HL-60 (cell line): ENCODE data around the gene C15orf62.

Source experiments
- DNase-seq, 2 experiments: peaks; one replicate each; pipeline ENCODE4 v3.0.0-alpha.2; 2010 to 2020; ENCODE audit warnings: low read depth in 1 of 2, low spot score in 1 of 2
- H3K27ac ChIP-seq: fragments of 250-450 bp; sonication (Bioruptor Pico); replicated peaks from 2 replicates; pipeline ENCODE4 v1.5.1; 2020; ENCODE audit warnings: mild to moderate bottlenecking, moderate library complexity
- H3K27me3 ChIP-seq: fragments of 250-450 bp; sonication (Bioruptor Pico); 2 replicates; pipeline ENCODE4 v1.5.1; 2021; ENCODE audit warnings: mild to moderate bottlenecking, moderate library complexity; ENCODE audit not compliant: insufficient read depth, poor library complexity, severe bottlenecking
- H3K4me3 ChIP-seq: replicated peaks from 2 replicates; pipeline ENCODE4 v1.5.1; 2011; ENCODE audit warnings: mild to moderate bottlenecking, control low read depth, low read length; ENCODE audit not compliant: insufficient read depth
- CTCF ChIP-seq: IDR thresholded peaks from one replicate; pipeline ENCODE4 v1.5.1; 2011; ENCODE audit warnings: low read length, control low read depth, inconsistent platforms; ENCODE audit not compliant: insufficient read depth
- GABPA ChIP-seq: IDR thresholded peaks from 2 replicates; pipeline ENCODE4 v1.6.1; 2012; ENCODE audit warnings: low read depth
- POLR2AphosphoS5 ChIP-seq: IDR thresholded peaks from 2 replicates; pipeline ENCODE4 v1.6.1; 2012; ENCODE audit warnings: low read depth
- REST ChIP-seq: IDR thresholded peaks from 2 replicates; pipeline ENCODE4 v1.6.1; 2012; ENCODE audit warnings: low read depth; ENCODE audit not compliant: insufficient replicate concordance
- SPI1 ChIP-seq: IDR thresholded peaks from 2 replicates; pipeline ENCODE4 v1.6.1; 2012; ENCODE audit warnings: low read depth, mild to moderate bottlenecking, borderline replicate concordance

C15orf62 gene

GRCh38 chr15:40754883-40755811, 14.6 kb upstream of the C15orf62 start, which contains the start of gene RMDN3:
Gene RMDN3, minus strand, starts transcription at chr15:40755254. Its CDS starts 471 bp downstream, at chr15:40754783.
- peak within 1 kb of the TSS; percentile 94 for H3K27ac ChIP-seq
- H3K27me3 ChIP-seq, result no peaks in the 10 kb centered on the region
- H3K4me3 ChIP-seq, result peak within 1 kb of the TSS; percentile 100
- TF ChIP-seq POLR2AphosphoS5 (peak; percentile 94), SPI1 (no peak), REST (peak; percentile 61)
- peak; percentile 86 to 93 for DNase-seq

GRCh38 chr15:40755812-40756208, 14.0 kb upstream of the C15orf62 start:
- TF ChIP-seq CTCF (no peak), GABPA (no peak), SPI1 (no peak)
- DNase-seq, result no peak
- Histone ChIP-seq H3K27ac (peak overlapping the region; percentile 94), H3K4me3 (no peak overlapping the region), H3K27me3 (no peaks in the 10 kb centered on the region)

- Histone ChIP-seq H3K27me3 (no peaks in the 10 kb centered on the region), H3K4me3 (no peak overlapping the region), H3K27ac (no peak overlapping the region)
- DNase-seq, result no peak
- TF ChIP-seq REST (no peak), POLR2AphosphoS5 (no peak)
These were observed 12.8 kb upstream of the C15orf62 start for GRCh38 chr15:40756938-40757337.

GRCh38 chr15:40759961-40760360, 9.8 kb upstream of the C15orf62 start:
- no peak overlapping the region for H3K4me3 ChIP-seq
- no peak for TF ChIP-seq GABPA
- TF ChIP-seq SPI1, result no peak
- no peak for TF ChIP-seq POLR2AphosphoS5
- TF ChIP-seq CTCF, result no peak
- no peak for TF ChIP-seq REST
- H3K27ac ChIP-seq, result no peak overlapping the region
- no peaks in the 10 kb centered on the region for H3K27me3 ChIP-seq
- DNase-seq, result no peak
